Mucosa of rectum (tissue), 2 donors: Measurements from ENCODE around the gene MAFB.

Experiments used
- H3K27ac ChIP-seq, 2 donors: one replicate each; pipeline ENCODE4 v1.7.0; 2013; ENCODE audit warnings: inconsistent platforms in 2 of 2, low read depth in 2 of 2, low read length in 2 of 2
- H3K27me3 ChIP-seq, 2 donors: one replicate each; pipeline ENCODE4 v1.7.0; 2013; ENCODE audit warnings: low read length in 2 of 2; ENCODE audit not compliant: control insufficient read depth in 2 of 2, insufficient read depth in 2 of 2
- H3K36me3 ChIP-seq, 2 donors: one replicate each; pipeline ENCODE4 v1.7.0; 2013; ENCODE audit warnings: low read length in 2 of 2; ENCODE audit not compliant: control insufficient read depth in 2 of 2, insufficient read depth in 2 of 2
- H3K4me1 ChIP-seq, 2 donors: one replicate each; pipeline ENCODE4 v1.7.0; 2013; ENCODE audit warnings: low read length in 2 of 2, mild to moderate bottlenecking in 1 of 2; ENCODE audit not compliant: control insufficient read depth in 2 of 2, insufficient read depth in 2 of 2
- H3K4me3 ChIP-seq, 2 donors: one replicate each; pipeline ENCODE4 v1.7.0; 2013; ENCODE audit warnings: low read length in 2 of 2
- H3K9ac ChIP-seq, 2 donors: one replicate each; pipeline ENCODE4 v1.7.0; 2013; ENCODE audit warnings: low read length in 2 of 2, low read depth in 1 of 2, mild to moderate bottlenecking in 1 of 2
- H3K9me3 ChIP-seq, 2 donors: one replicate each; pipeline ENCODE4 v1.7.0; 2013; ENCODE audit warnings: low read length in 2 of 2; ENCODE audit not compliant: control insufficient read depth in 2 of 2
- donor health status: healthy.
- donor health status: Normal muscosa, but diverticular disease.

MAFB gene

GRCh38 chr20:40683221-40683893 lies 5.7 kb downstream of the MAFB start:
- peak overlapping the region in 1 of 2 donors; percentile 41 for H3K4me3 ChIP-seq
- peak overlapping the region in 1 of 2 donors; percentile 50 for H3K9ac ChIP-seq
- no peaks in the 10 kb centered on the region for H3K36me3 ChIP-seq
- H3K4me1 ChIP-seq, result peaks cover 7 to 16% of the 10 kb centered on the region in 2 donors
- H3K27ac ChIP-seq, result peak overlapping the region; percentile 58 to 68
- peaks cover 34 to 52% of the 10 kb centered on the region in 2 donors for H3K27me3 ChIP-seq
- no peaks in the 10 kb centered on the region for H3K9me3 ChIP-seq

GRCh38 chr20:40682104-40682981 lies 6.7 kb downstream of the MAFB start:
- Histone ChIP-seq H3K36me3 (no peaks in the 10 kb centered on the region), H3K9me3 (no peaks in the 10 kb centered on the region), H3K9ac (peak overlapping the region in 1 of 2 donors; percentile 3), H3K27me3 (peaks cover 26 to 44% of the 10 kb centered on the region in 2 donors), H3K4me1 (peaks cover 2 to 12% of the 10 kb centered on the region in 2 donors), H3K27ac (peak overlapping the region; percentile 58 to 68), H3K4me3 (no peak overlapping the region)

- Histone ChIP-seq H3K9me3 (no peaks in the 10 kb centered on the region), H3K27ac (peak overlapping the region in 1 of 2 donors; percentile 6), H3K9ac (no peak overlapping the region), H3K36me3 (no peaks in the 10 kb centered on the region), H3K4me3 (no peak overlapping the region), H3K27me3 (peaks cover 24 to 38% of the 10 kb centered on the region in 2 donors), H3K4me1 (peaks cover 2 to 10% of the 10 kb centered on the region in 2 donors)
Observed at GRCh38 chr20:40681684-40682083, 7.4 kb downstream of the MAFB start.

DNA sequence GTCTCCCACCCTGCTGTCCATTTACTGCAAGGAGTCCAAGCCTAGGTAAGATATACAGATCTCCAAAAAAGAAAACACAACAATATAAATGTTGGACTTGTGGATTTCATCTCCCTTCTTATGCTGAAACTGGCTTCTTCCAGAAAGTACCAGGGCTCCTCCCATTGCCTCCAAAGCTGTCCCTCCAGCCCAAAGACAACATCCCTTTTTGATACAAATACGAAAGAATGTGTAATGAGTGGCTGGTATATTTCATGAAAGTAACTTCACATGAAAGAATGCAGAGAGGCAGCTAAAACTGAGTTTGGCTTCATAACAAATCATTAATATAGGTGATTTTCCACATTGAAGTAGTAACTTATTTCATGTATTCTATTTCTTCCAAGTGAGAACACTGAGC lies 7.9 kb downstream of the MAFB start:
- no peak overlapping the region for H3K9ac ChIP-seq
- peaks cover 20 to 32% of the 10 kb centered on the region in 2 donors for H3K27me3 ChIP-seq
- H3K27ac ChIP-seq, result no peak overlapping the region
- H3K9me3 ChIP-seq, result no peaks in the 10 kb centered on the region
- H3K4me1 ChIP-seq, result peaks cover 4 to 10% of the 10 kb centered on the region in 2 donors
- H3K36me3 ChIP-seq, result no peaks in the 10 kb centered on the region
- no peak overlapping the region for H3K4me3 ChIP-seq

DNA sequence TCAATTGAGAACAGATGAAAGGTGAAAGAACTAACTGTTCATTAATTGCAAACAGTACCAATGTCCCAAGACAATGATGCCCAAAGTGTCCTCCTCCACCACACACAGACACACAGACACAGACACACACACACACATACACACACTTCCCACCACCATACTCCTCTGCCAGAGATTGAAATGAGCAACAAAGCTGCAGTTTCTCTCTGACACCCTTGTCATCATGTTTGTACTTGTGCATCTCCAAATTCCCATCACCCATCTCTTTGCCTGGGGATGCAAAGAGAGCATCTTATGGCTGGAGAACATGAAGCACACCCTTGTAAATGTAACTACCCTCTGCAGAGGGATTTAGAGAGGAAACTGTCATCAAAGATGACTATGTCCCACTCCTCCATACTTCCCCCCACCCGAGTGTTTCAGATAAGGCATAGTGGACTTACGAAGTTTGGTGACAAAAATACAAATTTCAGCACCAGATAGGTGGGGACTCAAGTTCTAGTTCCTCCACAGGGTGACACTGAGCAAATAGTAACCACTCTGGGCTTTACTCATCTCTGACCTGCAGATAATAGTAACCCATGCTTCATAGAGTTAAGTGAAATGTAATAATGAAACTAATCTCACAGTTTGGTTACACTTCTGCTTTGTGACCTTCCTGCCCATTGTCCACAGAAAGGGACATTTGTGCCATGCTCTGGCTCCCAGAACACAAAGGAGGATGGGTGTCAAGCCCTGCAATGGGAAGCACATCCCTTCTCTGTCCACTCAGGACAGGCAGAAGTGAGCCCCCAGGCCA lies 8.7 kb downstream of the MAFB start:
- H3K4me1 ChIP-seq, result peaks cover 5 to 10% of the 10 kb centered on the region in 2 donors
- no peak overlapping the region for H3K27ac ChIP-seq
- H3K27me3 ChIP-seq, result peaks cover 18 to 28% of the 10 kb centered on the region in 2 donors
- H3K4me3 ChIP-seq, result no peak overlapping the region
- H3K9ac ChIP-seq, result no peak overlapping the region
- no peaks in the 10 kb centered on the region for H3K9me3 ChIP-seq
- H3K36me3 ChIP-seq, result no peaks in the 10 kb centered on the region

DNA sequence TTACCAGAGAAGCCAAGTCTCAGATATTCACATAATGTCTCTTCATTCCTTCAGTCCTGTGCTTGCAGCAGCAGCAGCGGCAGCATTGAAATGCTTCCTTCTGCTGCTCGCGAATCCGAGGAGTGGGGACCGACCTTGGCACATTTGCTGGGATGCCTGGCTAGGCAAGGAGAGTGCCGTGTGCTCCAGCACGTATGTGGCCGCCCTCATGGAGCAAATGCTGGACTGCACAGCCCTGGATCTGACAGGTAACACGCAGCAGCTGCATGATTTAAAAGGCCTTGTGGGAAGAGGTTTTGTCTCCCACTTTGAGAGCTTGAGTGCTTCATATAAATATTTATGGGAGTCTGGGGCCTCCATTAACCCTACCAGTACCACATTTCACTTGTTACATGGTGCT lies 9.9 kb downstream of the MAFB start:
- Histone ChIP-seq H3K27me3 (peaks cover 10 to 19% of the 10 kb centered on the region in 2 donors), H3K4me3 (no peak overlapping the region), H3K9ac (no peak overlapping the region), H3K4me1 (peaks cover 5 to 10% of the 10 kb centered on the region in 2 donors), H3K36me3 (no peaks in the 10 kb centered on the region), H3K27ac (no peak overlapping the region), H3K9me3 (no peaks in the 10 kb centered on the region)

GRCh38 chr20:40678286-40678875 lies 10.7 kb downstream of the MAFB start:
- H3K4me3 ChIP-seq, result no peak overlapping the region
- no peak overlapping the region for H3K27ac ChIP-seq
- H3K4me1 ChIP-seq, result peaks cover 5 to 9% of the 10 kb centered on the region in 2 donors
- peaks cover 5 to 12% of the 10 kb centered on the region in 2 donors for H3K27me3 ChIP-seq
- H3K36me3 ChIP-seq, result no peaks in the 10 kb centered on the region
- H3K9ac ChIP-seq, result no peak overlapping the region
- no peaks in the 10 kb centered on the region for H3K9me3 ChIP-seq

GRCh38 chr20:40677343-40677924 lies 11.6 kb downstream of the MAFB start:
- Histone ChIP-seq H3K9me3 (no peaks in the 10 kb centered on the region), H3K4me1 (peaks cover 3 to 5% of the 10 kb centered on the region in 2 donors), H3K27me3 (peaks cover 3 to 4% of the 10 kb centered on the region in 2 donors), H3K9ac (no peak overlapping the region), H3K27ac (no peak overlapping the region), H3K4me3 (no peak overlapping the region), H3K36me3 (no peaks in the 10 kb centered on the region)

DNA sequence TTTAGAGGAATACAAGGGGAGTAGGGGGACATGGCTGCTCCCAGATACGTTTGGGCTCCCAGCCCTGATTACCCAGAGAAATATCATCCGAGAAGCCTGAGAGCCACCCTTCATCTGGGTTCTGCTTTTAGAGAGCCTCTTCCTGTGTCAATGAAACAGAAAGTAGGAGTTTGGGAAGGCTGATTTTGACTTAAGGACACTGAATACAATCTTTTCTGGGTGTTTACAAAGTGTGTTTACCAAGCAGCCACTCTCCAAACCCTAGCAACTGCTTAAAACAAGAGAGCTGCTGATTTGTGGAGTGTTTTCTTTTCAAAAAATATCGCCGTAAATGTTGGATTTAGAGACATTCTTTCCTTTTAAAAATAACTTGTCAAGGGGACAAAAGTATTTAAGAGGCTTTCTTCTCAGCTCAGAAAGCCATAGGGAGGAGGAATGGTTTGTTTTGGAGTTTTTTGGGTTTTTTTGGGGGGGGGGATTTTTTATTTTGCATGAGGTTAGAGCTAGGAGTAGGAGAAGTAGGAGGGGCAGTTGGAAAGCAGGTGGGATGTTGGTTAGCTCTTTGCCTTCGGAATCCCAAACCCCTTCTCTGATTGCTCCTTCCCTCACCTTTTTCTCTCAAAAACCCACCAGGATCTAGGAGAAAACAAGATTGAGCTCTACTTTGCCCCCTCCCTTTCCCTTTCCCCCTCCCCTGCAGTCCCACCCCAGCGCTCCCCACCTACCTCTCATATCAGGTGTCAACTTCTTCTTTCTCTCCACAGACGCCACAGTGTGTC lies 12.4 kb downstream of the MAFB start:
- H3K4me3 ChIP-seq, result no peak overlapping the region
- H3K9me3 ChIP-seq, result no peaks in the 10 kb centered on the region
- no peaks in the 10 kb centered on the region for H3K36me3 ChIP-seq
- peak overlapping the region; percentile 41 to 49 for H3K27ac ChIP-seq
- H3K9ac ChIP-seq, result no peak overlapping the region
- peaks cover 0 to 5% of the 10 kb centered on the region in 2 donors for H3K4me1 ChIP-seq
- peaks cover 0 to 3% of the 10 kb centered on the region in 2 donors for H3K27me3 ChIP-seq
